Iris pigment epithelial cell (primary cell): ENCODE data around the gene SET.

Source experiments
- DNase-seq: peaks from one replicate; pipeline ENCODE4 v3.0.0-alpha.2; 2011; ENCODE audit warnings: low read depth

The SET gene, protein sequence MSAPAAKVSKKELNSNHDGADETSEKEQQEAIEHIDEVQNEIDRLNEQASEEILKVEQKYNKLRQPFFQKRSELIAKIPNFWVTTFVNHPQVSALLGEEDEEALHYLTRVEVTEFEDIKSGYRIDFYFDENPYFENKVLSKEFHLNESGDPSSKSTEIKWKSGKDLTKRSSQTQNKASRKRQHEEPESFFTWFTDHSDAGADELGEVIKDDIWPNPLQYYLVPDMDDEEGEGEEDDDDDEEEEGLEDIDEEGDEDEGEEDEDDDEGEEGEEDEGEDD

GRCh38 chr9:128688501-128689292 lies at the start of gene SET:
Gene SET, plus strand, starts transcription at chr9:128689222. Its CDS starts 361 bp downstream, at chr9:128689583.
- peak; percentile 91 for DNase-seq

GRCh38 chr9:128640603-128641002 lies 48.4 kb upstream of the SET start:
- DNase-seq = no peak

GRCh38 chr9:128642675-128643245 lies 46.3 kb upstream of the SET start:
- no peak for DNase-seq

GRCh38 chr9:128643519-128644300 lies 45.3 kb upstream of the SET start:
- DNase-seq = no peak

DNA sequence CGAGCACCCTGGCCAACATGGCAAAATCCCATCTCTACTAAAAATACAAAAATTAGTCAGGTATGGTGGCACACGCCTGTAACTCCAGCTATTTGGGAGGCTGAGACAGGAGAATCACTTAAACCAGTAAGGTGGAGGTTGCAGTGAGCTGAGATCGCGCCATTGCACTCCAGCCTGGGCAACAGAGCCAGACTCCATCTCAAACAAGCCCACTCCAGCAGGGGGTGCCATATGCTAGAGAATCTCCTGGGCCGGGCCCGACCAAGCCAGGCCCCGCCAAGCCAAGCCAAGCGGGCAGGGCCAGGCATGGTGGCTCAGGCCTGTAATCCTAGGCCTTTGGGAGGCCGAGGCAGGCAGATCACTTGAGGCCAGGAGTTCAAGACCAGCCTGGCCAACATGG lies 40.8 kb upstream of the SET start:
- peak; percentile 45 for DNase-seq

DNA sequence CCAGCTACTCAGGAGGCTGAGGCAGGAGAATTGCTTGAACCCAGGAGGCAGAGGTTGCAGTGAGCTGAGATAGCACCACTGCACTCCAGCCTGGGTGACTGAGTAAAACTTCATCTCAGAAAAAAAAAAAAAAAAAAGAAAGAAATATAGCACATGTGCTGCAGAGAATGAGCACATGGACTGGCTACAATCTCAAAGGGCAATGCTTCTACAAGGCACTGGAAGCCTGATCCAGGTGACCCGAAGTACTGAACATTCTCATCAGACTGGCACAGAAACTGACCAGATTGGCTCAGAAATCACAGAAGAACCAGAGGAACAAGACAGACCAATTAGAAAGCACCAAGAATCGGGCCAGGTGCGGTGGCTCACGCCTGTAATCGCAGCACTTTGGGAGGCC lies 37.2 kb upstream of the SET start:
- no peak for DNase-seq

- no peak for DNase-seq
Observed at GRCh38 chr9:128653908-128654307, 35.1 kb upstream of the SET start.

GRCh38 chr9:128654481-128654880 lies 34.5 kb upstream of the SET start:
- DNase-seq = no peak

GRCh38 chr9:128656416-128657343 lies 32.3 kb upstream of the SET start, which contains the start of gene DYNC2I2:
Gene DYNC2I2, minus strand, starts transcription at chr9:128656847. Its CDS starts 121 bp downstream, at chr9:128656726.
- DNase-seq = peak; percentile 89

DNA sequence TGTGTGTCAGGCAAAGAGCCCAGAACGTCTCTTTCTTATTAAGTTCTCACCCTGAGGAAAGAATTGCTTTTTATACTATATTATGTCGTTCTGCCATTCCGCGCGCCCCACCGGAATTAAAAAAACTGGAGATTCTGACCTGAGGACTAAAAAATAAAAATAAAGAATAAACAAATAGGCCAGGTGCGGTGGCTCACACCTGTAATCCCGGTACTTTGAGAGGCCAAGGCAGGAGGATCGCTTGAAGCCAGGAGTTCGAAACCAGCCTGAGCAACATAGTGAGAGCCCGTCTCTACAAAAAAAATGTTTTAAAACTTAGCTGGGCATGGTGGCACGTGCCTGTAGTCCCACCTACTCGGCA lies 31.7 kb upstream of the SET start:
- DNase-seq = no peak

DNA sequence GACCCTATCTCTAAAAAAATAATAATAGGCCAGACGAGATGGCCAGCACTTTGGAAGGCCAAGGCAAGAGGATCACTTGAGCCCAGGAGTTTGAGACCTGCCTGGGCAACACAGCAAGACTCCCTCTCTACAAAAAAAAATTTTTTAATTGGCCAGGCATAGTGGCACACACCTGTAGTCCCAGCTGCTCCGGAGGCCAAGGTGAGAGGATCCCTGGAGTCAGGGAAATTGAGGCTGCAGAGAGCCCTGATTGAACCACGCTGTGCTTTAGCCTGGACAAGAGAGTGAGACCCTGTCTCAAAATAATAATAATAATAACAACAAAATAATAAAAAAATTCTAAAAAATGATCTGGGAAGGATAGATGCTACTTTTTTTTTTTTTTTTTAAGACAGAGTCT lies 31.2 kb upstream of the SET start:
- no peak for DNase-seq

DNA sequence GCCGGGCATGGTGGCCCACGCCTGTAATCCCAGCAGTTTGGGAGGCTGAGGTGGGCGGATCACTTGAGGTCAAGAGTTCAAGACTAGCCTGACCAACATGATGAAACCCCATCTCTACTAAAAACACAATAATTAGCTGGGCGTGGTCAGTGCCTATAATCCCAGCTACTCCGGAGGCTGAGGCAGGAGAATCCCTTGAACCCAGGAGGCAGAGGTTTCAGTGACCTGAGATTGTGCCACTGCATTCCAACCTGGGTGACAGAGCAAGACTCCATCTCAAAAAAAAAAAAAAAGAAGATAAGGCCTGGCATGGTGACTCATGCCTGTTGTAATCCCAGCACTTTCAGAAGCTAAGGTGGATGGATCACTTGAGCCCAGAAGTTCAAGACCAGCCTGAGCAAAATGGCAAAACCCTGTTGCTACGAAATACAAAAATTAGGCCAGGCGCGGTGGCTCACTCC lies 22.5 kb upstream of the SET start:
- peak; percentile 56 for DNase-seq

DNA sequence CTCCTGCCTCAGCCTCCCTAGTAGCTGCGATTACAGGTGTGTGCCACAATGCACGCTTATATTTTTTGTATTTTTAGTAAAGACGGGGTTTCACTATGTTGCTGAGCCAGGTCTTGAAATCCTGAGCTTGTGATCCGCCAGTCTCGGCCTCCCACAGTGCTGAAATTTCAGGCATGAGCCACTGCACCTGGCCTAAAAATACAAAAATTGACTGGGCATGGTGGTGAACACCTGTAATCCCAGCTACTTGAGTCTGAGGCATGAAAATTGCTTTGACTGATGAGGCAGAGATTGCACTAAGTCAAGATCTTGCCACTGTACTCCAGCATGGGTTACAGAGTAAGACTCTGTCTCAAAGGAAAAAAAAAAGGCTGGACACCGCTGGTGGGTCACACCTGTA lies 19.2 kb upstream of the SET start:
- no peak for DNase-seq

DNA sequence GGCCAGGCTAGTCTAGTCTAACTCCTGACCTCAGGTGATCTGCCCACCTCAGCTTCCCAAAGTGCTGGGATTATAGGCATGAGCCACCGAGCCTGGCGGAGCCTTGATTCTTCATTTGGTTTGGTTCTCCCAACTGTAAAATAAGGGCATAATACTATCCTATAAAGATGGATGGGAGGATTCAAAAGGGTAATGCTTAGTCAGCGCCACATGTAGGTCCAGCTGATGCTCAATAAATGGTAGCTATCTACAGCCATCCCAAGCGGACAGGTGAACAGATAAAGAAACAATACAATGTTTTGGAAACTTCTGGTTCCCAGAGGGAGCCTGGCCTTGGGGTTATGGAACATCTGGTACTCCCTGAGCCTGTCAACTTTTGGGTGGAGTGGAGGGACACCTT lies 13.6 kb upstream of the SET start:
- DNase-seq = no peak

- no peak for DNase-seq
Observed at GRCh38 chr9:128677794-128678193, 11.2 kb upstream of the SET start.

- peak; percentile 88 for DNase-seq
Observed at GRCh38 chr9:128683340-128684064, 5.5 kb upstream of the SET start.

GRCh38 chr9:128684065-128684324 lies 5.0 kb upstream of the SET start:
- no peak for DNase-seq

DNA sequence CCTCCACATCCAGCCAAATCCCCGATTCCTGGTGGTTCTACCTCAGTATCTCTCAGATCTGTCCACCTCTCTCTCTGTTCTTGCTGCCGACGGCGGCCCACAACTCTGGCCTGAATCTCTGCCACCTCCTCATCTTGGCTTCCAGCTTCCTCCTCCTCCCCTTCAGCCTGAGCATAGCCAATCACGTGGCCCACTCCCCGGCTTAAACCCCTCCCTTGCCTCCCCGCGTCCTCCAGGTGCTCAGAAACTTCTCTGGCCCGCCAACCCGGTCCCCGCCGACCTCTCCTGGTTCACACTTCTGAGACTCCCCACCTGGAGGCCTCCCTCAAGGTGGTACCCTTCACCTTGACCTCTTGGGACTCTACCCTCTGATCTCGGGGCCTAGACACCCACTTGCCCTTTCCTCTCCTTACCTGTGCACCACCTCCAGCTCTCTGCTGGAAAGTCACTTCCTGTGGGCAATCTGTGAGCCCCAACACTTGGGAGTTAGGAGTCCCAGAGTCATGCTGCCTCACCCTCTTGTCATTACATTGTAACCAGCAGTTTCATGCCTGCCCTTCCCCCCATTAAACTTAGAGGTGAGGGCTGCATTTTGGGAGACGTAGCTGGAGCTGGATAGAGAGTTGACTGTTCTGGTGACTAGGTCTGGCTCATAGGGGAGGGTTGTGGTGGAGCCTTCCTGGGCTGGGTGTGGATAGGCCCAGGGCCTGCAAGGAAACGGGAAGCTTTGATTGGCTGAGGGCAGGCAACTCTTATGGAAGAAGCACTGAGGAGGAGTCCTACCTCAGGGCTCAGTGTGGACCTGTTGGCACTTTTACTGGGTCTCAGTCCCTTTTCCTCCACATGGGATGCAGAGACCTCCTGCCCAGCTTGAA lies 4.5 kb upstream of the SET start:
- peak; percentile 78 for DNase-seq

GRCh38 chr9:128685636-128686489 lies 3.2 kb upstream of the SET start:
- DNase-seq = peak; percentile 46
